Gastrocnemius medialis (tissue), 4 donors: ENCODE data around the gene SCGB1D2.

Experiments used
- CTCF ChIP-seq, 5 experiments: fragments of 450-650 bp in 3 of 5; fragments of 200-600 bp in 2 of 5; sonication (generic) in 2 of 5; IDR thresholded peaks in 4 of 5; conservative IDR thresholded peaks in 1 of 5; 1 replicate in 4 of 5; 2 replicates in 1 of 5; pipeline ENCODE4 v1.5.1; 2016 to 2019; ENCODE audit warnings: antibody characterized with exemption in 5 of 5, mild to moderate bottlenecking in 3 of 5, moderate library complexity in 3 of 5
- POLR2A ChIP-seq, 2 donors: fragments of 450-650 bp; IDR thresholded peaks; one replicate each; pipeline ENCODE4 v1.6.1; 2017; ENCODE audit warnings: antibody characterized with exemption in 2 of 2, mild to moderate bottlenecking in 2 of 2, moderate library complexity in 2 of 2

DNA sequence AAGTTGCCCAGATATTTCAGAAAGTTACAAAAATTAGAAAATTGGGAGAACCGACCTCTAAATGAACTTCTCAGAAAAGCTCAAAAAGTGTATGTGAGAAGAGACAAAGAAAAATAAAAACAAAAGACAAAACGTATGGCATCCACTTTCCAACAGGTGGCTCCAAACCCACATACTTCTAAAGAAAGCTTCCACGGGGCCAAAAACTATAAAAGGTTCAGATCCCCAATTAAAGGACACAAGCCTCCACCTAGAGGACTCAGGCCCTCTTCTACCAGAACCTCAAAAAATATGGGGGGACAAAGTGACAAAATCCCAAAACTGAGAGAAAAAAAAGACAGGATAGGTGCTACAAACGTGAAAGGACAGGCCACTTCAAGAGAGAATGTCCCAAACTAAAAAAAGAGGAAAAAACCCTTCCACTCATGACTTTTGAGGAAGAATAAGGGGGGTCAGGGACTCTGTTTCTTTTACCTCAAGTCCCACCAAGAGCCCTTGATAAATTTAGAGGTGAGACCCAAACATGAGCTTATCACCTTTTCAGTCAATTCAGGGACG, 24.8 kb upstream of the SCGB1D2 start:
- TF ChIP-seq CTCF (IDR thresholded peaks at IDR 0.05 in 4 of 5, conservative IDR thresholded peaks at IDR 0.05 in 1 of 5) (peak in 3 of 5 experiments; percentile 10 to 22 (median 18)), POLR2A (IDR thresholded peaks at IDR 0.05) (no peak)
